Suprapubic skin (tissue), 4 donors: ENCODE measurements around the gene SPRY4.

ENCODE experiments used
- EP300 ChIP-seq: sonication (generic); formaldehyde crosslinking; IDR thresholded peaks from one replicate; pipeline ENCODE4 v1.6.1; 2017; ENCODE audit warnings: antibody characterized with exemption
- POLR2A ChIP-seq, 2 donors: fragments of 450-650 bp; IDR thresholded peaks; one replicate each; pipeline ENCODE4 v1.6.1; 2017; ENCODE audit warnings: antibody characterized with exemption in 2 of 2, mild to moderate bottlenecking in 2 of 2, moderate library complexity in 2 of 2
- POLR2AphosphoS5 ChIP-seq, 3 donors: sonication (generic); formaldehyde crosslinking; IDR thresholded peaks; one replicate each; pipeline ENCODE4 v1.6.1; 2017; ENCODE audit warnings: antibody characterized with exemption in 3 of 3
- TF ChIP-seq, protein P1 (sequence below), 2 donors: fragments of 200-600 bp in 1 of 2; fragments of 450-650 bp in 1 of 2; sonication (generic) in 1 of 2; IDR thresholded peaks; one replicate each; pipeline ENCODE4 v1.5.1; 2016 to 2019; ENCODE audit warnings: antibody characterized with exemption in 2 of 2, mild to moderate bottlenecking in 1 of 2, moderate library complexity in 1 of 2

DNA sequence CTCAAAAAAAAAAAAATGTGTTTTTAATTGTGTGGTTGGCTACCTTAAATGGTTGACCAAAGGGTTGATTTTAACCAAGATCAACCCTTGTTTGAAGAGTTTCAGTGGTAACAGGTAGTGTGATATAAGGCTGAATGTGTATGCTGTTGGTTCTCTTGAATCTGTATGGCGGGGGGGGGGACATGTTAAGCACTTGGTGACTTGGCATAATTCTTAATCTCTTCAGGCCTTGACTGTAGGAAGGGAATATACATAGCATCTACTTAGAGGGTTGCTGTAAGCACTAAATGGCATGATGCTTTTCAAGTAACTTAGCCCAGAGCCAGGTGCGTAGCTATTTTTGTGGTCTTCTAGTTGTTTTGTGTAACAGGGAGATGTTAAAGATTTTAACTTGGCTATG, 5.6 kb upstream of the SPRY4 start:
- TF ChIP-seq, protein P1, sequence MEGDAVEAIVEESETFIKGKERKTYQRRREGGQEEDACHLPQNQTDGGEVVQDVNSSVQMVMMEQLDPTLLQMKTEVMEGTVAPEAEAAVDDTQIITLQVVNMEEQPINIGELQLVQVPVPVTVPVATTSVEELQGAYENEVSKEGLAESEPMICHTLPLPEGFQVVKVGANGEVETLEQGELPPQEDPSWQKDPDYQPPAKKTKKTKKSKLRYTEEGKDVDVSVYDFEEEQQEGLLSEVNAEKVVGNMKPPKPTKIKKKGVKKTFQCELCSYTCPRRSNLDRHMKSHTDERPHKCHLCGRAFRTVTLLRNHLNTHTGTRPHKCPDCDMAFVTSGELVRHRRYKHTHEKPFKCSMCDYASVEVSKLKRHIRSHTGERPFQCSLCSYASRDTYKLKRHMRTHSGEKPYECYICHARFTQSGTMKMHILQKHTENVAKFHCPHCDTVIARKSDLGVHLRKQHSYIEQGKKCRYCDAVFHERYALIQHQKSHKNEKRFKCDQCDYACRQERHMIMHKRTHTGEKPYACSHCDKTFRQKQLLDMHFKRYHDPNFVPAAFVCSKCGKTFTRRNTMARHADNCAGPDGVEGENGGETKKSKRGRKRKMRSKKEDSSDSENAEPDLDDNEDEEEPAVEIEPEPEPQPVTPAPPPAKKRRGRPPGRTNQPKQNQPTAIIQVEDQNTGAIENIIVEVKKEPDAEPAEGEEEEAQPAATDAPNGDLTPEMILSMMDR (IDR thresholded peaks at IDR 0.05) = no peak
- TF ChIP-seq POLR2AphosphoS5 (IDR thresholded peaks at IDR 0.05) (no peak), POLR2A (IDR thresholded peaks at IDR 0.05) (no peak), EP300 (no peak)
